HEK293T (cell line): ENCODE results near the gene ERRFI1.

Experiments
- CTCF ChIA-PET: fragments of 350-600 bp; formaldehyde crosslinking; extraction: SDS; loops from one replicate; lab custom pipeline; 2021; ENCODE audit warnings: antibody characterized with exemption, inconsistent platforms; lab: Yijun Ruan, JAX
- POLR2A ChIA-PET: fragments of 350-600 bp; formaldehyde crosslinking; extraction: SDS; loops from one replicate; lab custom pipeline; 2020; ENCODE audit warnings: antibody characterized with exemption, inconsistent platforms; lab: Yijun Ruan, JAX
- DNase-seq: peaks from one replicate; pipeline ENCODE4 v3.0.0; 2012; ENCODE audit warnings: mixed read lengths; ENCODE audit errors: extremely low spot score
- ARNT ChIP-seq: fragments of 450-650 bp; IDR thresholded peaks from 2 replicates; pipeline ENCODE4 v1.6.1; 2017; ENCODE audit warnings: mild to moderate bottlenecking
- BHLHE40 ChIP-seq: fragments of 450-650 bp; IDR thresholded peaks from 2 replicates; pipeline ENCODE4 v1.6.1; 2016; ENCODE audit warnings: mild to moderate bottlenecking, moderate library complexity, borderline replicate concordance
- CTBP1 ChIP-seq: fragments of 450-650 bp; IDR thresholded peaks from 2 replicates; pipeline ENCODE4 v1.6.1; 2016; ENCODE audit warnings: borderline replicate concordance
- ELF4 ChIP-seq: fragments of 450-650 bp; IDR thresholded peaks from 2 replicates; pipeline ENCODE4 v1.6.1; 2017; ENCODE audit warnings: antibody characterized with exemption
- FOXA1 ChIP-seq: fragments of 450-650 bp; IDR thresholded peaks from 2 replicates; pipeline ENCODE4 v1.6.1; 2016; ENCODE audit warnings: mild to moderate bottlenecking
- FOXK2 ChIP-seq: fragments of 450-650 bp; IDR thresholded peaks from 2 replicates; pipeline ENCODE4 v1.6.1; 2016; ENCODE audit warnings: mild to moderate bottlenecking
- FOXM1 ChIP-seq: fragments of 450-650 bp; IDR thresholded peaks from 2 replicates; pipeline ENCODE4 v1.6.1; 2017; ENCODE audit warnings: mild to moderate bottlenecking, borderline replicate concordance
- HDGF ChIP-seq: fragments of 450-650 bp; IDR thresholded peaks from 2 replicates; pipeline ENCODE4 v1.6.1; 2017; ENCODE audit warnings: antibody characterized with exemption, borderline replicate concordance
- L3MBTL2 ChIP-seq: fragments of 450-650 bp; conservative IDR thresholded peaks from 2 replicates; pipeline ENCODE4 v1.6.1; 2016; ENCODE audit warnings: mild to moderate bottlenecking
- LEF1 ChIP-seq: fragments of 450-650 bp; IDR thresholded peaks from 2 replicates; pipeline ENCODE4 v1.6.1; 2017; ENCODE audit warnings: mild to moderate bottlenecking, borderline replicate concordance
- NFRKB ChIP-seq: fragments of 450-650 bp; IDR thresholded peaks from 2 replicates; pipeline ENCODE4 v1.6.1; 2016; ENCODE audit warnings: mild to moderate bottlenecking, moderate library complexity
- SP1 ChIP-seq: fragments of 450-650 bp; IDR thresholded peaks from 2 replicates; pipeline ENCODE4 v1.6.1; 2017
- SUZ12 ChIP-seq: fragments of 450-650 bp; IDR thresholded peaks from 2 replicates; pipeline ENCODE4 v1.6.1; 2016; ENCODE audit warnings: mild to moderate bottlenecking
- TARDBP ChIP-seq: fragments of 450-650 bp; IDR thresholded peaks from 2 replicates; pipeline ENCODE4 v1.6.1; 2016
- ZNF384 ChIP-seq: fragments of 450-650 bp; IDR thresholded peaks from 2 replicates; pipeline ENCODE4 v1.6.1; 2016
- TF ChIP-seq, protein P1 (sequence below): fragments of 450-650 bp; IDR thresholded peaks from 2 replicates; pipeline ENCODE4 v1.6.1; 2016

The ERRFI1 gene

DNA sequence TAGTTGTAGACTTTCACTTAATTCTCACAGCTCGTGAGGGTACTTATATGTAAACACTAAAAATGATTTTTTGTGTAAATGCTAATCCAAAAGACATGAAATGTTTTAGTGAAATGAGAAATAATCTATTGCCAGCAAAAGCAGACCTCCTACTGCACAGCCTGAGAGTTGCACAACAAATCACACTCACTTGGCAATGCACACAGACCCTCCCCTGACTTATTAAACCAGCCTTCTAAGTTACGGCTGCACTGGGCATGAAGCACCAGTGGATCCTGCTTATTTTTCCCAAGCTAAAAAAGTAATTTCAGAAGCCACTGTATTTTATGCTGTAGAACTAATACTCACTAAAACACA lies 10.3 kb downstream of the ERRFI1 start:
- CTCF ChIA-PET = interaction anchor here (0.6 to 4.7 kb wide), 8 partner anchors 8 to 299 kb away, joined by 3 to 43 read pairs (median 6); no protein-coding TSS in a partner anchor
- DNase-seq = no peak
- TF ChIP-seq HDGF = no peak
- TF ChIP-seq BHLHE40 = no peak
- no peak for TF ChIP-seq ELF4
- TF ChIP-seq, protein P1, sequence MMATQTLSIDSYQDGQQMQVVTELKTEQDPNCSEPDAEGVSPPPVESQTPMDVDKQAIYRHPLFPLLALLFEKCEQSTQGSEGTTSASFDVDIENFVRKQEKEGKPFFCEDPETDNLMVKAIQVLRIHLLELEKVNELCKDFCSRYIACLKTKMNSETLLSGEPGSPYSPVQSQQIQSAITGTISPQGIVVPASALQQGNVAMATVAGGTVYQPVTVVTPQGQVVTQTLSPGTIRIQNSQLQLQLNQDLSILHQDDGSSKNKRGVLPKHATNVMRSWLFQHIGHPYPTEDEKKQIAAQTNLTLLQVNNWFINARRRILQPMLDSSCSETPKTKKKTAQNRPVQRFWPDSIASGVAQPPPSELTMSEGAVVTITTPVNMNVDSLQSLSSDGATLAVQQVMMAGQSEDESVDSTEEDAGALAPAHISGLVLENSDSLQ = no peak
- no peak for TF ChIP-seq TARDBP
- no peak for TF ChIP-seq SUZ12
- TF ChIP-seq ARNT = no peak
- no peak for TF ChIP-seq ZNF384
- TF ChIP-seq FOXK2 = no peak
- no peak for TF ChIP-seq NFRKB
- TF ChIP-seq LEF1 = no peak
- no peak for TF ChIP-seq CTBP1
- no peak for TF ChIP-seq FOXA1
- TF ChIP-seq L3MBTL2 = no peak
- no peak for TF ChIP-seq SP1
- POLR2A ChIA-PET = interaction anchor here (1.5 to 3.6 kb wide), 2 partner anchors 11 to 298 kb away, joined by 5 to 10 read pairs; partner anchors contain the start of gene ERRFI1

DNA sequence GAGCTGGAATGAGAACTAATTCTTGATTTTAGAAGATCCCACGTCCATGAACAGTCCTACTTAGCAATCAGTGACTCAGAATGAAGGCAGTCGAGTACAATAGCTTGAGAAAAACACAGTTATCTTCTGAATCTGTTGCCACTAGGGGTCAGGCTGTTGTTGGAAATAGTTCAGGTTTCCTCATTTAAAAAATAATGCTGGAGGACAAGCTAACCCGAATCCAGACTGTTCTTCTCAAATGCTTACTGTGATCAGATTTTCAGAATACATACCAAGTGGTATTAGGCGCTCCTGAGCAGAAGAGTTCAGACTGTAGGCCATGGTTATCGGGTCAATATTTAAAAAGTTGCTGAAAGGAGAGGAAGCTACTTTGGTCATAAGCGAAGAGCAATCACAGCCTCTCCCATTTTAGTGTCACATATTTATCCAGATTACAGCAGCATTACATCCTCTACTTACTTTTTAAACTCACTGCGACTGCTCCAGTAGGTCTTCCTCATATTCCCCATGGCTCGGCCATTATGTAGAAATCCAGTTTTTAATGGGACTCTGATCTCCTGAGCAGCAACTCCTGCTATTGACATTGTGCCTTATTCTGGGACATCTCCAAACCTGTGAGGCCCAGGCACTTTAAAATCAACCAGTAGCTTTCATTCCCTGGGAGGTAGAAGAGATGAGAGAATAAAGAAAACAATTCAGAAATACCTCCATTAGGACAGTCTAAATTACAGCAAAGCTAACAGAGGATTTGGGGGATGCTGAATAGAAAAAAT lies 10.9 kb downstream of the ERRFI1 start:
- ChIA-PET CTCF (interaction anchor here (0.5 to 4.7 kb wide), 12 partner anchors 9 to 328 kb away, joined by 3 to 43 read pairs (median 4); no protein-coding TSS in a partner anchor), POLR2A (interaction anchor here (0.6 to 3.6 kb wide), 3 partner anchors 12 to 298 kb away, joined by 3 to 10 read pairs (median 5); partner anchors contain the start of gene ERRFI1)
- DNase-seq = peak; percentile 50
- no peak for TF ChIP-seq CTBP1
- TF ChIP-seq FOXM1 = no peak
- TF ChIP-seq FOXK2 = no peak
- TF ChIP-seq LEF1 = no peak
- no peak for TF ChIP-seq NFRKB
- no peak for TF ChIP-seq BHLHE40
- TF ChIP-seq FOXA1 = no peak
- TF ChIP-seq, protein P1 = no peak
- no peak for TF ChIP-seq SUZ12
- TF ChIP-seq TARDBP = no peak
- TF ChIP-seq ZNF384 = no peak
- no peak for TF ChIP-seq L3MBTL2

DNA sequence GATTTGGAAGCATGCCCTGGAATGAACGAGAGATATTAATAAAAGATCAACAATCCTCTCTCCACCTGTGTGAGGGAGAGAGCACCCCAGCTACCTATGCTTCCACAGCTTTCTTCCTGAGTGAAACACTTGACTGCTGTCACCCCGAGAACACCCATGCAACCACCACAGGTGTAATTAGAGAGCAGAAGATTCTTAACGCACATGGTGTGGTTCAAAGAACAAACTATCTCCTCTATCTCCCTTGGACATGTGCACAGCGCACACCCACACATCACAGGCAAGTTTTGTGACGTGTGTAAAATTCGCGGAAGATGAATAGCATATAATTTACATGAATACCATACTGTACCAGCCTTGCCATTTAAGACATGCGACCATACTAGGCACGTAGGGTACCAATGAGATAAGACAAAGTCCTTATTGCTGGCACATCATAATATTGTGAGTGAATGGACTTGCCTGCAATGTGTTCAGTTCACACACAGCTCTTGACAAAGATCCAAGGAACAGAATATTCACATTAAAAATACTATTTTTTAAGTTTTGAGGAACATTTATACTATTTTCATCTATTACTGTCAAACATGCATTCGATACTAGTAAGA lies 11.6 kb downstream of the ERRFI1 start:
- POLR2A ChIA-PET = interaction anchor here (0.6 to 3.6 kb wide), 3 partner anchors 12 to 299 kb away, joined by 3 to 10 read pairs (median 5); partner anchors contain the start of gene ERRFI1
- CTCF ChIA-PET = interaction anchor here (0.5 to 4.7 kb wide), 9 partner anchors 8 to 329 kb away, joined by 3 to 43 read pairs (median 3); no protein-coding TSS in a partner anchor
- no peak for TF ChIP-seq BHLHE40
- no peak for TF ChIP-seq ZNF384
- no peak for TF ChIP-seq SP1
- no peak for TF ChIP-seq HDGF
- no peak for TF ChIP-seq TARDBP
- no peak for TF ChIP-seq FOXA1
- no peak for TF ChIP-seq CTBP1
- TF ChIP-seq, protein P1 = no peak
- no peak for TF ChIP-seq L3MBTL2
- no peak for TF ChIP-seq SUZ12
- no peak for TF ChIP-seq ARNT
- DNase-seq = no peak

DNA sequence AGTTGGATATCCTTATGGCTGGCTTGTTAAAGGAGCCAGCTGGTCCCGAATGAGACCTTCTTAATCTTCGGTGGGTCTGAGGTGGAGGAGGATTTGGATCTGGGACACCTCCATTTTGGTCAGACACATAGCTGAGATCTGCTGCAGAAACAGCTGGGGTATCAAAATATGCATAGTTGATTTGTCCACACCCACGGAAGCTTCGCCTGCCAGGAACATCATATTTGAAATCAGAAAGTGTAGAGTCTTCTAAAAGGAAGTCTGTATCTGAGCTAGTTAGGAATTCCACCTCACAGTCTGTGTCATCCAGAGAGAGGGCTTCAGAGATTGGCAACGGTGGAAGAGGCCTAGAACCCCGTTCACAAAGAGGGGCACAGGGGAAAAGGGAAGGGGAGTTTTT lies 12.3 kb downstream of the ERRFI1 start:
- ChIA-PET CTCF (interaction anchor here (1.2 to 4.7 kb wide), 3 partner anchors 8 to 330 kb away, joined by 3 to 43 read pairs (median 9); no protein-coding TSS in a partner anchor), POLR2A (no interaction called here)
- DNase-seq = no peak
- TF ChIP-seq HDGF = no peak
- no peak for TF ChIP-seq SUZ12
- no peak for TF ChIP-seq FOXM1
- TF ChIP-seq SP1 = no peak
- TF ChIP-seq ARNT = no peak
- TF ChIP-seq ZNF384 = no peak
- no peak for TF ChIP-seq BHLHE40
- TF ChIP-seq, protein P1 = no peak
- no peak for TF ChIP-seq ELF4
- TF ChIP-seq CTBP1 = no peak
- no peak for TF ChIP-seq FOXA1
- no peak for TF ChIP-seq FOXK2
- no peak for TF ChIP-seq LEF1

DNA sequence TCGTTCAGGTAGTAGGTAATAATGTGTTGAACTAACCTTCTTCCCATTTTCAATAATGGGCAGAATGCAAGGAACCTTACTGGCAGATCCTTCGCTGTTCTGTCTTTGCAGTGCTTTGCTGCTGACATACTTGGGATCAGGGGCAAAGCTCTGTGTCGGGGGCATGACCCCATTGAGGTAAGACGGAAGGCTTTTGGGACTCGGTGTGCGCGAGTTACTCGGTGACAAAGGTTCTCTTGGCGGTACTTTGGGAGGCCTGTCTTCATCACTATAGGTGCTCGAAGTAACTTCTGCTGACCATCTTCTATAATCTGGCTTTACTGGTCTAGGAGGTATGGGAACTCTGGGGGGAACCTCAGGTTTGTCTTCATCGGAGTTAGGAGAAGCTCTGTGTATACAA lies 12.7 kb downstream of the ERRFI1 start:
- DNase-seq = no peak
- CTCF ChIA-PET = interaction anchor here (4.7 kb wide), 1 partner anchor 302 kb away, joined by 43 read pairs; no protein-coding TSS in a partner anchor
- TF ChIP-seq SUZ12 (no peak), TARDBP (no peak), L3MBTL2 (no peak), CTBP1 (no peak), ELF4 (no peak), LEF1 (no peak), FOXM1 (no peak), SP1 (no peak), ARNT (no peak), ZNF384 (no peak), FOXA1 (no peak), HDGF (no peak), NFRKB (no peak), FOXK2 (no peak), BHLHE40 (no peak)
- TF ChIP-seq, protein P1 = no peak
- POLR2A ChIA-PET = no interaction called here
